GM21515 (cell line): Measurements from ENCODE around the gene ZNF469.

Experiments used
- ATAC-seq: cut with Tn5 transposase; IDR thresholded peaks from one replicate; pipeline ENCODE4 v1.9.1; 2021; ENCODE audit not compliant: unreplicated experiment

Gene ZNF469

GRCh38 chr16:88347656-88348376, 34.9 kb upstream of the ZNF469 start:
- no peak for ATAC-seq

GRCh38 chr16:88348377-88349152, 34.2 kb upstream of the ZNF469 start:
- ATAC-seq: no peak

GRCh38 chr16:88349153-88349902, 33.4 kb upstream of the ZNF469 start:
- ATAC-seq: no peak

DNA sequence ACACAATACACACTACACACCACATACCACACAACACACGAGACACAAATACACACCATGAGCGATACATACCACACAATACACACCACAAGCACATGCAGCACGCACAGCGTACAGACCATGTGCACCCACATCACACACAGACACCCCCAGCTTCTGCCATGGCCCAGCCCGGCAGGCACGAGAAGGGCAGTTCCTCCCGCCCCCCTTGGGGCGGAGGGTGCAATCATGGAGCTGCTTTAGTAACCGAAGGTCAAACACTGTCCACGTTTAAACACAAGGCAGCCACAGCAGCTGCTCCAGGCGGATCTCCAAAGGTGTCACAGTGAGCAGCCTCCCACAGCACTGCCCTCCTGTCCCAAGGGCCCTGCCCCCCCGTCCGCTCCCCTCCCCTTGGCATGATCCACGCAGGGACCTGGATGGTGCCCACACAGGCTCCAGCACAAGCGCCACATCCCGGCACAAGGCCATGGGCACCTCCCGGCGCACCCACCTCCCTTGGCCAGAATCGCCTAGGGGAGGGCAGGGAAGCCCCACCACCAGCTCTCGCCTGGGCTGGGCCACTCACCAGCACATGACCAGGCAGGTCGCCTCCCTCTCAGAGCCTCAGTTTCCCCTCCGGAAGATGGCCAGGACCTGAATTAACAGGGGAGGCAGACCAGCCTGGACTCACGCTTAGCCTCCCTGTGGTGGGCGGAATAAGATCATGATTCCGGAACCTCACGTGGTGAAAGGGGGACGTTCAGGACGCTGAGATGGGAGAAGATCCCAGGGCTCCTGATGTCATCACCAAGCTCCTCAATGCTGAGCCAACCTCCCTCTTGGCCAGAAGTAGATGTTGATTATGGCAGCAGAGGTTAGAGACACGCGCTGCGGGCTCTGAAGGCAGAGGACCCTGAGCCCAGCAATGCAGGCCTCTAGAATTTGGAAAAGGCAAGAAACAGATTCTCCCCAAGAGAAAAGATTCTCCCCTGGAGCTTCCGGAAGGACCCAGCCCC, 32.6 kb upstream of the ZNF469 start:
- ATAC-seq: no peak

DNA sequence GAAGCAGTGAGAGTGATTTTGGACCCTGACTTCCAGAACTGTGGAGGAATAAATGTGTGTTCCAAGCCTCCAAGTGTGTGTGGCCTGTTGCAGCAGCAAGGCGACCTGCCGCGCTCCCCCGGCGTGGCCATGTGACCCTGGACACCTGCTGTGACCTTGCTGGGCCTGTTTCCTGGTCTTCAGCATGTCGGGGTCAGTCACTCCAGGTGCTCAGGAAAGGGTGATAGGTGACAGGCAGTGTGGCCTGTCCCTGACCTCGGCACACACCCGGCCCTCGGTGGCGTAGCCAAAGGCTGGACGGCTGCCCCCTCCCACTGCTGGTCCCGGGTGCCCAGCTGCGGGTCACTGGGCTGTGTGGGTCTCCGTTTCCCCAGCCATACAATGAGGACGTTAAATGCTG, 31.8 kb upstream of the ZNF469 start:
- ATAC-seq: no peak

DNA sequence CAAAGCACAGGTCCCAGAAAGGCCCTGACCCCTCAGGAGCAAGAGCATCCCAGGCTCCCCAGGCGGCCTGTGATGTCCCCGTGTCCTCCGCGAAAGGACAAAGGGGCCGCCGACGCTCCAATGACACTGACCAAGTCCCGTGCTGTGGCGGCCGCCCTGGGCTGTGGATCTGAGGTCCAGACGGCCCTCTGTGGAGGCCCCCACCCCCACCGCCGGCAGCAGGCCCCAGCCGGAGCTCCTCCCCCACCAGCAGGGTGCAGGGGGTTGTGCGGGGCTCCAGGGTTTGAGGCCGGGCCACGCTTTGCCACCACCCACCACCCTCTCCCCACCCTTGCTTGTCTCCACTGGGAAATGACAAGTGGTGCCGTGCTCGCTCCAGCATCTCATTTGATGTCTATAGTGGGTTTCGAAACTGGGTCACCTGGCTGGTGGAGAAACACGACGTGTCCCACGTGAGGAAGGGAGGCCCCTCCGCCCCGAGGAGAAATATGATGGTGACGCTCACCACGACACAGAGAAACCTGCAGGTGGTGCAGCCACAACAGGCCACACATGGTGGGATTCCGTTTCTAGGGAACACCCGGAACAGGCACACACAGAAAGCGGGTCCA, 31.2 kb upstream of the ZNF469 start:
- ATAC-seq: no peak

DNA sequence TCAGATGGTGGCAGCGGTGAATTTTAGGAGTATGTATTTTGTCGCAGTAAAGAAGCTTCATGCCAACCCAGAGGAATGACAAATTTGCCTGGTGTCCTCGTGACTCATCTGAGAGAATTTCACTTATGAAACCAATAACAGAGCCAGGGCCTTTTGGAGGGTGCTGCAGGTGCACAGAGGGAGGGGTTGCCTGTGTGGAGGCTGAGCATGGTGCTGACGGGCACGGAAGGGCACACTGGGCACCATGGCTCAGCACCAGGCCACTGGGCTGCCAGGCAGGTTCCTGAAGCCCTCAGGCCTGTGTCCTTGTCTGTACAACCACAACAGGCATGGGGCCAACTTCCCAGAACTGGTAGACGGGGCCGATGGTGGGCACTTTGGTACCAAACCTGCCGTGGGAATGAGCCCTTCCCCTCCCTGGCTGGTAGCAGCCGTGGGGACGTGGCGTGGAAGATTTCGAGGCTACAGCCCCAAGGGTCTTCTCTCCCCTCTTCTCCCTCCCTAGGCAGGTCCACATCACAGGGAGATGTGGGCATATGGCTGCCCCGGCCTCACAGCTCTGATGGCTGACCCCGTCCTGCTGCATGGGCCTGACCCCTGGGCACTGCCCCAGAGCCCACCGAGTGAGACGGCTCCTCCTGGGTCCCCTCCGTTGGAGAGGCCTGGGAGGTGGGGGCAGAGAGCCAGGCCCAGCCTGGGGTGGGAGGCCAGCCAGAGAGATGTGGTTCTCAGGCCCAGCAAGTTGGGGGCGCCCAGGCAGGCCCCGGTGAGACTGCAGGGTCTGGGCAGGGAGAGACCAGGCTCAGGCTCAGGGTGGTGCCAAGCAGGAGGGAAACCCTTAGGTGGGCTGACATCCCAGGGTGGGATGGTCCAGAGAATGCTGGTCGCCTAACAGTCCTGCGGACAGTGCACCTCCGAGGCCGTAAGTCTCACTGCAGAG, 30.2 kb upstream of the ZNF469 start:
- ATAC-seq: no peak

- no peak for ATAC-seq
Observed at GRCh38 chr16:88353232-88353631, 29.5 kb upstream of the ZNF469 start.

GRCh38 chr16:88353691-88354090, 29.1 kb upstream of the ZNF469 start:
- no peak for ATAC-seq

- no peak for ATAC-seq
Observed at GRCh38 chr16:88354229-88355092, 28.3 kb upstream of the ZNF469 start.

DNA sequence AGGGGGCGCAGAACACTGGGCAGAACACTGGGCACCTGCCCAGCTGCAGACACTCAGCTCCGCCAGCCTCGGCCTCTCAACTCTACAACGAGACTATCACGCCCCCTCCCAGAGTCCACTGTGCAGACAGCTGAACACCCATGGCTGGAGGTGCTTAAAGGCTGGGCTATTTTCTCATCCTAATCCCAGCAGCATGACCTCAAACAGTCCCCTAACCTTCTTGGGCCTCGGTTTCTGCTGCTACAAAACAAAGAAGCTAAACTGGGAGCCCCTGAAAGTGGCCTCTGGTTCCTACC, 27.7 kb upstream of the ZNF469 start:
- ATAC-seq: no peak

- ATAC-seq: no peak
Observed at GRCh38 chr16:88355389-88356123, 27.2 kb upstream of the ZNF469 start.

GRCh38 chr16:88356124-88356726, 26.5 kb upstream of the ZNF469 start:
- ATAC-seq: no peak

DNA sequence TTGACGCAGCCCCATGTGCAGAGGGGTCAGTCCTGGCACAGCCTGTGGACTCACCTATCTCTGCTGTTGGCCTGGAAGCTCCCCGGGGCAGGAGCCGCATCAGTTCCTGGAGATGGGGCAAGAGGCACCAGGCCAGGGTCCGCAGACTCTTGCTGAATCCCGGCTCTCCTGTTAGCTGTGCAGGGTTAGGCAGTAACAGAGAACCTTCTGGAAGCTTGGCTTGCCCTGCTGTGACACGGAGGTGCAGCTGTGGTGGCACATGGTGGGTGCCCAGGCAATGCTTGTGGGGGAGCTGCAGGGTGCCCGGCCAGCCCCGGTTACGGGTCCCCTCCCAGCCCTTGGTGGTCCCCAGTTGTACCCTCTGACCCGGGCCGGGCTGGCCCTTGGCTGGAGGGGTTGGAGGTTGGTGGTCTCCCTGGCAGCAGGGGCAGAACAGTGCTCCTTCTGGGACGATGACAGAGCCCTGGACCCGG, 26.0 kb upstream of the ZNF469 start:
- ATAC-seq: no peak

DNA sequence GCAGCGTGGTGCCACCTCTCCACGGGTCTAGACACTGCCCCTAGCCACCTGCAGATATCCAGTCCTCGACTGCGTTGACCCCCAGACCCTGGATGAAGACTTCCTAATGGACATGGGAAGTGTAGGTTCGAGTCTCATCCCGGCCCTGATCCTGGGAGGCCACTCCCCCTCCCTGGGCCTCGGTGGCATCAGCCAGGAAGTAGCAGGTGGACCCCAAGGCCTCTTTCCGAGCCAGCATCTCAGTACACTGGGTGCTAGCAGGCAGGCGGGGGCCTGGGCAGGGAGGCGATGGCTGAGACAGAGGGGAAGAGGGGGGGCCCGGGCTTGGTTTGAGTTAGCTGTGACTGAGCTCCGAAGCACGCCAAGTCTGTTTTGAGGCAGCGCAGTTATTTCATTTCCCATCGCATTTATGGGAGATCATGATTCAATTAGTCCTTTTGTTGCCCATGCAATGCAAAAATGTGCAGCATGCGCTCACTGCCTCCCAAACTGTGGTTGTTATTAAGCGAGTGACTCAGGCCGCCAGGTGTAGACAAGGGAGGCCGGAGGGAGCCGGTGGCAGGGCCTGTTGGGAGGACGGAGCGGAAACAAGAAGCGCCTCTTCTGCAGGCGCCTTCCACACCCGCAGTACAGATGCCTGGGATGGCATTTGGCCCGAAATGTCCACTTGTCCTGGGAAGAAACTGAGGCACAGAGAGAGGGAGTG, 25.3 kb upstream of the ZNF469 start:
- no peak for ATAC-seq

DNA sequence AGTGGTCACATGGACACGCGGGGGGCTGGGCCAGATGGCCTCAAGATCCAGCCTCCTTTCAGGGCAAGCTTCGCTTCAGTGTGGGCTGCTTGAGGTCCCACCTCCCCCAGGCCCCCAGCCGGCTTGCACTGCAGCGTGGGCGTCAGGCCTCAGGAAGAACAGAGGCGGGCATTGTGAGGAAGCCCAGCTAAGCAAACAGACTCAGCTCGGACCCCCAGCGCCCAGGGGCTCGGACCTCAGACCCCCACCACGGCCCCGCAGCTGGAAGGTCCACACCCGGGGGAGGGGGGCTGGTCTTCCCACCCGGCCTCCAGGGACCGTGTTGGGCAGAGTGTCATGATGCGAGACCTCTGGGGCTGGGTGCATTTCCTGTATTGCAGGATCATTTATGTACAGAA, 24.7 kb upstream of the ZNF469 start:
- ATAC-seq: no peak

- no peak for ATAC-seq
Observed at GRCh38 chr16:88359008-88359407, 23.8 kb upstream of the ZNF469 start.
